ENCODE results near the gene ATP1A2. TPM values are rescaled to one million over a fixed set of nuclear protein-coding genes. Genes with fewer than 3 reads are reported as not detected.

The ATP1A2 gene
- total and polyA plus RNA-seq, 4 donors: 281 to 2,060 (median 566) TPM

DNA sequence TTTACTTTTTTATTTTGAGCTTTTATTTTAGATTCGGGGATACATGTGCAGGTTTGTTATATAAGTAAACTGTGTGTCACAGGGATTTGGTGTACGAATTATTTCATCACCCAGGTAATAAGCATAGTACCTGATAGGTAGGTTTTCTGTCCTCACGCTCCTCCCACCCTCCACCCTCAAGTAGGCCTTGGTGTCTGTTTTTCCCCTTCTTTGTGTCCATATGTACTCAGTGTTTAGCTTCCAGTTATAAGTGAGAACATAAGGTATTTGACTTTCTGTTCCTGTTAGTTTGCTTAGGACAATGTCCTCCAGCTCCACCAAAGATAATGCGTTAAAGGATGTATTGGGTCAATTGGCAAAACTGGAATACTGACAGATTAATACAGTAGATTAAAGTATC is 41.6 kb downstream of the ATP1A2 start:
- H3K9me3 ChIP-seq (ENCODE audit: control insufficient read depth, insufficient read depth, low read length): no peaks in the 10 kb centered on the region
- H3K27me3 ChIP-seq (ENCODE audit: control insufficient read depth, insufficient read depth, low read length): no peaks in the 10 kb centered on the region
- H3K4me1 ChIP-seq (ENCODE audit: control insufficient read depth, insufficient read depth, low read length): no peaks in the 10 kb centered on the region
- H3K4me3 ChIP-seq (ENCODE audit: low read depth, low read length): no peak overlapping the region
- H3K36me3 ChIP-seq (ENCODE audit: control insufficient read depth, insufficient read depth, low read length): no peaks in the 10 kb centered on the region
- no peak for DNase-seq (ENCODE audit: low read depth in 4 of 6, low spot score in 6 of 6)
- H3K27ac ChIP-seq (ENCODE audit: low read depth, low read length): no peak overlapping the region
- no CpG with 5 or more reads among the region's 4 CpGs for WGBS (ENCODE audit: insufficient coverage)

DNA sequence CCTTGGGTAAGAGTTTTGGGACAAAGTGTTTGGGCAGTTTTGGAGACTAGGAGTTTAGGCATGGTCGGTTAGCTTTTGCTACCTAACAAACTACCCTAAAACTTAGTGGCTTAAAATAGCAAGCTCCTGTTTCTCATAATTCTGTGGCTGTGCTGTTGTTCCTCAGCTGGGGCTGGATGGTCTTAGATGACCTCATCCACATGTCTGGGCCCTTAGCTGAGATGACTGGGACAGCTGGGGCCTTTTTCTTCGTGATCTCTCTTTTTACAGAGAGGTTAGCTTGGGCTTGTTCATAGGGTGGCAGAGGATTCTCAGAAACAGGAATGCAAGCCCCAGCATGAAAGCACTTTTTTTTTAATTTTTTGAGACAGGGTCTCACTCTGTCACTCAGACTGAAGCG is 42.5 kb downstream of the ATP1A2 start:
- WGBS (ENCODE audit: insufficient coverage): 73% methylated on average over 2 of the region's 3 CpGs
- no peaks in the 10 kb centered on the region for H3K27me3 ChIP-seq (ENCODE audit: control insufficient read depth, insufficient read depth, low read length)
- no peaks in the 10 kb centered on the region for H3K9me3 ChIP-seq (ENCODE audit: control insufficient read depth, insufficient read depth, low read length)
- DNase-seq (ENCODE audit: low read depth in 4 of 6, low spot score in 6 of 6): no peak
- no peak overlapping the region for H3K27ac ChIP-seq (ENCODE audit: low read depth, low read length)
- no peaks in the 10 kb centered on the region for H3K4me1 ChIP-seq (ENCODE audit: control insufficient read depth, insufficient read depth, low read length)
- no peak overlapping the region for H3K4me3 ChIP-seq (ENCODE audit: low read depth, low read length)
- no peaks in the 10 kb centered on the region for H3K36me3 ChIP-seq (ENCODE audit: control insufficient read depth, insufficient read depth, low read length)

DNA sequence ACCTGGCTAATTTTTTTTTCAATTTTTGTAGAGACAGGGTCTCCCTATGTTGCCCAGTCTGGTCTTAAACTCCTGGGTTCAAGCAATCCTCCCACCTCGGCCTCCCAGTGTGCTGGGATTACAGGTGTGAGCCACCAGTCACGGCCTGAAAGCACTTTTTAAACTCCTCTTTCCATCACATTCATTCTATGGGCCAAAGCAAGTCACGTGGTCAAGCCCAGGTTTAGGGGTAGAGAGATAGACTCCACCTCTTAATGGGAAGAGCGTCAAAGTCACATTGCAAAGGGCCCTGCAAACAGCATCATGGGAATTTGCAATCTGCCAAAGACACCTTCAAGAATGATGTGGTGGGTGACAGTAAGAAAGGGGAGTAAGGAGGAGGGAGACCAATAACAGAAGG is 43.0 kb downstream of the ATP1A2 start:
- Histone ChIP-seq H3K4me3 (ENCODE audit: low read depth, low read length) (no peak overlapping the region), H3K27ac (ENCODE audit: low read depth, low read length) (no peak overlapping the region), H3K4me1 (ENCODE audit: control insufficient read depth, insufficient read depth, low read length) (no peaks in the 10 kb centered on the region), H3K36me3 (ENCODE audit: control insufficient read depth, insufficient read depth, low read length) (no peaks in the 10 kb centered on the region), H3K9me3 (ENCODE audit: control insufficient read depth, insufficient read depth, low read length) (no peaks in the 10 kb centered on the region), H3K27me3 (ENCODE audit: control insufficient read depth, insufficient read depth, low read length) (no peaks in the 10 kb centered on the region)
- DNase-seq (ENCODE audit: low read depth in 4 of 6, low spot score in 6 of 6): no peak
- WGBS (ENCODE audit: insufficient coverage): 100% methylated on average over 2 of the region's 4 CpGs

DNA sequence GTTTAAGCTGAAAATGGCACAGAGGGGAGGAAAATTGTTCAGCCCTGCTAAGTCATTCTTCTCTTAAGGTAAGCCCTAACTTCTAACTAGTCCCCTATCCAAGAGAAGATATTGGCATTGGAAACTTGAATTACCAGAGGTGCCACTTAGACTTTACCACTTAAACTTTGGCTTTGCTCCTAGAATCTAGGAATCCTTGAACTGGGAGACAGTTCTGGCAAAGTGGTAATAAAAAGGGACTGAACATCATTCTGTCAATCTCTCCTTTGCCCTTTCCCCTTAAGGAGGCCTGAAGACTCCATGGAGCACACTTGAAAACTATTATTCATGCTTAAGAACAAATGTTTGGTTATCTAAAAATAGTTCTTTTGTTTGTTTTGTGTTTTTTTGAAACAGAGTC is 44.3 kb downstream of the ATP1A2 start:
- no peak overlapping the region for H3K4me3 ChIP-seq (ENCODE audit: low read depth, low read length)
- no peaks in the 10 kb centered on the region for H3K4me1 ChIP-seq (ENCODE audit: control insufficient read depth, insufficient read depth, low read length)

DNA sequence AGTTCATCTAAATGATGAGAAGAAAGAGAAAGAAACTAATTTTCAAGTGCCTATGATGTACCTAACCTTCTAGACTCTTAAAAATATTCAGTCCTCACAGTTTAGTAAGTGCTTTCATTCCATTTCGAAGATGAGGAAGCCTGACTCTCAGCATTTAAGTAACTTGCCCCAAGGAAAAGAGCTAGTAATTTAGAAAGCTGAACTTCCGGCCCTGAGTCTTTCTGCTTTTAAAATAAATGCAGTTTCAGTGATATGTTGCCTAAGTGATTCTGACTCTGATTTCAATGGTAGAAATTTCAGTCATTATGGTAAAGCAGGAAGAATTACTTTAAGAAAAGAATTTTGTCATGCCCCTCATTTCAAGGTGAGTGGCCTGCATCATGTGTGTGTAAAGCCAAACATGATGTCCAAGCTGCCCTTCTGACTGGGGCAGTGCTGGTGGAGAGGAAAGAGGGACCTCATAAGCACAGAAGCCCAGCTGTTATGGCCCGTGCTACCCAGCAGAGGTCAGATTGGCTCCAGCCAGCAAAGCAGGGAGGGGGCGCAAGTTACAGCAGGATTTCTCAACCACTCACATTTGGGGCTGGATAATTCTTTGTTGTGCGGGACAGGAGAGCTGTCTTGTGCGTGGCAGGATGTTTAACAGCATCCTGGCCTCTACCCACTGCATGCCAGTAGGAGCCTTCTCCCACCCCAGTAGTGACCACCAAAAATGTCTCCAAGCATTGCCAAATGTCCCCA is 46.6 kb downstream of the ATP1A2 start:
- no peak overlapping the region for H3K27ac ChIP-seq (ENCODE audit: low read depth, low read length)
- 0% methylated on average over 1 of the region's 6 CpGs for WGBS (ENCODE audit: insufficient coverage)
- H3K4me3 ChIP-seq (ENCODE audit: low read depth, low read length): no peak overlapping the region
- no peaks in the 10 kb centered on the region for H3K36me3 ChIP-seq (ENCODE audit: control insufficient read depth, insufficient read depth, low read length)
- no peaks in the 10 kb centered on the region for H3K27me3 ChIP-seq (ENCODE audit: control insufficient read depth, insufficient read depth, low read length)
- no peaks in the 10 kb centered on the region for H3K4me1 ChIP-seq (ENCODE audit: control insufficient read depth, insufficient read depth, low read length)
- DNase-seq (ENCODE audit: low read depth in 4 of 6, low spot score in 6 of 6): peak in 2 of 6 donors; percentile 34 to 46
- no peaks in the 10 kb centered on the region for H3K9me3 ChIP-seq (ENCODE audit: control insufficient read depth, insufficient read depth, low read length)

More for the DNA sequence above, 44.3 kb downstream of the ATP1A2 start:
- Histone ChIP-seq H3K9me3 (ENCODE audit: control insufficient read depth, insufficient read depth, low read length) (no peaks in the 10 kb centered on the region), H3K36me3 (ENCODE audit: control insufficient read depth, insufficient read depth, low read length) (no peaks in the 10 kb centered on the region), H3K27me3 (ENCODE audit: control insufficient read depth, insufficient read depth, low read length) (no peaks in the 10 kb centered on the region), H3K27ac (ENCODE audit: low read depth, low read length) (no peak overlapping the region)
- no peak for DNase-seq (ENCODE audit: low read depth in 4 of 6, low spot score in 6 of 6)

DNA sequence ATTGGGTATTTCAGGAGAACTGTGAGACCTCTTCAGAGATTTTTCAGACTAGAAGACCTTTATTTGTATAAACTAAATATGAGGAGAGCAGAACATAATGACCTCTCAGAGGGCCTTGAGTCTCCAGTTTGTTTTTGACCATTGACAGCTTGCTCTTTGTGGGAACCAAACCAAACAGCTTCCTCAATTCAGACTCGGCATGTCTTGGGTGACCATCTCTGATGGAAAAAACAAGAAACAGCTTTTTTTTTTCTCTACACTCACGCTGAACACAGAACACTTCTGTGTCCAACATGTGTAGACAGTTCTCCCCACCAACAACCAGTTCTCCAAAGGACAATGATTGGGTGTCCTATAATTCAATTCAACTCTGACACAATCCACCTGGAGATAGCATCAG is 47.4 kb downstream of the ATP1A2 start:
- 83% methylated on average over 2 of the region's 2 CpGs for WGBS (ENCODE audit: insufficient coverage)
- DNase-seq (ENCODE audit: low read depth in 4 of 6, low spot score in 6 of 6): no peak
- Histone ChIP-seq H3K4me3 (ENCODE audit: low read depth, low read length) (no peak overlapping the region), H3K36me3 (ENCODE audit: control insufficient read depth, insufficient read depth, low read length) (no peaks in the 10 kb centered on the region), H3K9me3 (ENCODE audit: control insufficient read depth, insufficient read depth, low read length) (no peaks in the 10 kb centered on the region), H3K27me3 (ENCODE audit: control insufficient read depth, insufficient read depth, low read length) (no peaks in the 10 kb centered on the region), H3K27ac (ENCODE audit: low read depth, low read length) (no peak overlapping the region), H3K4me1 (ENCODE audit: control insufficient read depth, insufficient read depth, low read length) (no peaks in the 10 kb centered on the region)

DNA sequence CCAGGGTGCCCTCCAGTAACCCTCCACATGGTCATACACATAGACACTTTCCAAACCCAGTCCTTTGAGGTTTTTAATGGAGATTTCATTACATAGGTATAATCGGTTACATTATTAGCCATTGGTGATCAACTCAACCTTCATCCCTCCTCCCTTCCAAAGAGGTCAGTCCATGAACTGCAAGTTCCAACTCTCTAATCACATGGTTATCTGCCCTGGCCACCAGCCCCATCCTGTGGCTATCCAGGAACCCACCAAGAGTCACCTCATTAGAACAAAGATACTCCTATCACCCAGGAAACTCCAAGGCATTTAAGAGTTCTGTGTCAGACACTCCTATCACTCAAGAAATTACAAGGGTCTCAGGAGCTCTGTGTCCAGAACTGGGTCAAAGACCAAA is 48.1 kb downstream of the ATP1A2 start:
- Histone ChIP-seq H3K27ac (ENCODE audit: low read depth, low read length) (no peak overlapping the region), H3K4me3 (ENCODE audit: low read depth, low read length) (no peak overlapping the region), H3K27me3 (ENCODE audit: control insufficient read depth, insufficient read depth, low read length) (no peaks in the 10 kb centered on the region), H3K36me3 (ENCODE audit: control insufficient read depth, insufficient read depth, low read length) (no peaks in the 10 kb centered on the region), H3K4me1 (ENCODE audit: control insufficient read depth, insufficient read depth, low read length) (no peaks in the 10 kb centered on the region), H3K9me3 (ENCODE audit: control insufficient read depth, insufficient read depth, low read length) (no peaks in the 10 kb centered on the region)
- no peak for DNase-seq (ENCODE audit: low read depth in 4 of 6, low spot score in 6 of 6)
- no CpG with 5 or more reads among the region's 1 CpG for WGBS (ENCODE audit: insufficient coverage)

DNA sequence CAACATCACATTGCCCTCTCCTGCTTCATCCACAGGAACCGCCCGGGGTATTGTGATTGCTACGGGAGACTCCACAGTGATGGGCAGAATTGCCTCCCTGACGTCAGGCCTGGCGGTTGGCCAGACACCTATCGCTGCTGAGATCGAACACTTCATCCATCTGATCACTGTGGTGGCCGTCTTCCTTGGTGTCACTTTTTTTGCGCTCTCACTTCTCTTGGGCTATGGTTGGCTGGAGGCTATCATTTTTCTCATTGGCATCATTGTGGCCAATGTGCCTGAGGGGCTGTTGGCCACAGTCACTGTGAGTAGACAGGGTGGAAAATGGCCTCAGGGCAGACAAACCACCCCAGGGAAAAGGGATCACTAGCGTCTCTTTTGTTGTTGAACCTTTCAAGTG is 48.6 kb downstream of the ATP1A2 start:
- 92% methylated on average over 4 of the region's 10 CpGs for WGBS (ENCODE audit: insufficient coverage)
- H3K9me3 ChIP-seq (ENCODE audit: control insufficient read depth, insufficient read depth, low read length): no peaks in the 10 kb centered on the region

DNA sequence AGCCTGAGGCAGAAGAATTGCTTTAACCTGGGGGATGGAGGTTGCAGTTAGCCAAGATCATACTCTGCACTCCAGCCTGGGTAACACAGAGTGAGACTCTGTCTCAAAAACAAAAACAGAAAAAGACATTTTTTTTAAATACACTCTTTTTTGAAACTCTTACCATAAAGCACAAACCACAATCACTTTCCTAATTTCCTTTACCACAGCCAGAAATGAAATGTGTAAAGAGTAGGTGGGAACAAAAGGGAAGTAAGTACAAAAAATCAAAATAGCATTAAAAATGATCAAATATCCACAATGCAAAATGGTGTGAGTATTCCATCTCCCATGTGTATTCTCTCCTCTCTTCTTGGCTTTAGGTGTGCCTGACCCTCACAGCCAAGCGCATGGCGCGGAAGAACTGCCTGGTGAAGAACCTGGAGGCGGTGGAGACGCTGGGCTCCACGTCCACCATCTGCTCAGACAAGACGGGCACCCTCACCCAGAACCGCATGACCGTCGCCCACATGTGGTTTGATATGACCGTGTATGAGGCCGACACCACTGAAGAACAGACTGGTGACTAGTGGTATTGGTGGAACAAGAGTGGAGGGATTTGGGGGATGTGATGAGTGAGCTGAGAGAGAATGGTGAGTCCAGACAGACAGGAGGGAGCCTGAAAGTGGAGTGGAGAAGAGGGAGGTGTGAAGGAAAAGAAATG is 50.8 kb downstream of the ATP1A2 start:
- no peaks in the 10 kb centered on the region for H3K36me3 ChIP-seq (ENCODE audit: control insufficient read depth, insufficient read depth, low read length)
- no peaks in the 10 kb centered on the region for H3K27me3 ChIP-seq (ENCODE audit: control insufficient read depth, insufficient read depth, low read length)
- H3K4me1 ChIP-seq (ENCODE audit: control insufficient read depth, insufficient read depth, low read length): peaks cover 16% of the 10 kb centered on the region
- 97% methylated on average over 9 of the region's 12 CpGs for WGBS (ENCODE audit: insufficient coverage)
- no peak for DNase-seq (ENCODE audit: low read depth in 4 of 6, low spot score in 6 of 6)
- no peaks in the 10 kb centered on the region for H3K9me3 ChIP-seq (ENCODE audit: control insufficient read depth, insufficient read depth, low read length)
- H3K4me3 ChIP-seq (ENCODE audit: low read depth, low read length): no peak overlapping the region
- H3K27ac ChIP-seq (ENCODE audit: low read depth, low read length): no peak overlapping the region

More for the DNA sequence above, 48.6 kb downstream of the ATP1A2 start:
- Histone ChIP-seq H3K27me3 (ENCODE audit: control insufficient read depth, insufficient read depth, low read length) (no peaks in the 10 kb centered on the region), H3K27ac (ENCODE audit: low read depth, low read length) (no peak overlapping the region), H3K4me1 (ENCODE audit: control insufficient read depth, insufficient read depth, low read length) (peaks cover 4% of the 10 kb centered on the region), H3K4me3 (ENCODE audit: low read depth, low read length) (no peak overlapping the region), H3K36me3 (ENCODE audit: control insufficient read depth, insufficient read depth, low read length) (no peaks in the 10 kb centered on the region)
- DNase-seq (ENCODE audit: low read depth in 4 of 6, low spot score in 6 of 6): no peak

DNA sequence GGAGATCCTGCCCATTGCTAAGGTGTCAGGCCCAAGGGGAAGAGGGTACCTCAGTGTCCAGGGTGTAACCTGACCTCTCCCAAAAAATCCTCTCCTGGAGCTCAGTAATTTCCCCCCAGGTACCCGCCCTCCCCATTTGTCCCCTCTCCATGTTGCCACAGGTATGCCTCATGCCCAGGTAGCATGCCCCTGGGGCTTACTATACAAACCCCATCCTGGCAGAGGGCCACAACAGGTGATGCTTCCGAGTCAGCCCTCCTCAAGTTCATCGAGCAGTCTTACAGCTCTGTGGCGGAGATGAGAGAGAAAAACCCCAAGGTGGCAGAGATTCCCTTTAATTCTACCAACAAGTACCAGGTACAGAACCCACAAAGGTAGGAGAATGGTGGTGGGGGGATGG is 51.5 kb downstream of the ATP1A2 start:
- H3K9me3 ChIP-seq (ENCODE audit: control insufficient read depth, insufficient read depth, low read length): no peaks in the 10 kb centered on the region
- H3K4me1 ChIP-seq (ENCODE audit: control insufficient read depth, insufficient read depth, low read length): peaks cover 16% of the 10 kb centered on the region
- DNase-seq (ENCODE audit: low read depth in 4 of 6, low spot score in 6 of 6): no peak
- H3K4me3 ChIP-seq (ENCODE audit: low read depth, low read length): no peak overlapping the region
- 93% methylated on average over 3 of the region's 4 CpGs for WGBS (ENCODE audit: insufficient coverage)
- H3K27ac ChIP-seq (ENCODE audit: low read depth, low read length): no peak overlapping the region
- H3K36me3 ChIP-seq (ENCODE audit: control insufficient read depth, insufficient read depth, low read length): no peaks in the 10 kb centered on the region
- H3K27me3 ChIP-seq (ENCODE audit: control insufficient read depth, insufficient read depth, low read length): no peaks in the 10 kb centered on the region
